ENCODE measurements around the gene VPS35.

Gene VPS35

GRCh38 chr16:46719528-46719927 is 30.6 kb upstream of the VPS35 start:
- no peaks in the 10 kb centered on the region for H3K4me1 ChIP-seq (ENCODE audit: control insufficient read depth, insufficient read depth, low read length)
- H3K36me3 ChIP-seq (ENCODE audit: control insufficient read depth in 2 of 2, insufficient read depth in 1 of 2, low read length in 2 of 2), result no peaks in the 10 kb centered on the region
- no peak overlapping the region for H3K27ac ChIP-seq (ENCODE audit: extremely low read depth, low read depth, low read length)
- TF ChIP-seq ZBTB8A (tag by site-specific recombination; IDR thresholded peaks at IDR 0.05), result no peak
- TF ChIP-seq KLF16 (tag by site-specific recombination; IDR thresholded peaks at IDR 0.05), result no peak
- no peak for TF ChIP-seq ZFP69B (tag by site-specific recombination; IDR thresholded peaks at IDR 0.05)
- no peak for TF ChIP-seq ZNF366 (tag by site-specific recombination; conservative IDR thresholded peaks at IDR 0.05)
- TF ChIP-seq ZNF37A (tag by site-specific recombination; IDR thresholded peaks at IDR 0.05), result no peak
- no peak for TF ChIP-seq ZNF561 (tag by site-specific recombination; IDR thresholded peaks at IDR 0.05; ENCODE audit: borderline replicate concordance)
- TF ChIP-seq ZNF645 (tag by site-specific recombination; IDR thresholded peaks at IDR 0.05), result no peak
- no peak for TF ChIP-seq ATF2 (tag by site-specific recombination; IDR thresholded peaks at IDR 0.05; ENCODE audit: low read depth)
- TF ChIP-seq REST (tag by site-specific recombination; IDR thresholded peaks at IDR 0.05), result no peak
- no peak for TF ChIP-seq RBAK (tag by site-specific recombination; IDR thresholded peaks at IDR 0.05)
- TF ChIP-seq ZNF211 (tag by site-specific recombination; IDR thresholded peaks at IDR 0.05; ENCODE audit: low read depth), result no peak
- no peak for TF ChIP-seq ZNF707 (tag by site-specific recombination; IDR thresholded peaks at IDR 0.05)
- no peak for TF ChIP-seq ZBTB21 (tag by site-specific recombination; IDR thresholded peaks at IDR 0.05)
- TF ChIP-seq ZNF391 (tag by site-specific recombination; IDR thresholded peaks at IDR 0.05; ENCODE audit: borderline replicate concordance, low read depth), result no peak
- POLR2A ChIA-PET, result no interaction called here
- no peak overlapping the region for H3K4me3 ChIP-seq (ENCODE audit: low read depth, low read length)
- CTCF ChIA-PET, result no interaction called here
- no peaks in the 10 kb centered on the region for H3K9me3 ChIP-seq (ENCODE audit: control insufficient read depth, insufficient read depth, low read depth, low read length)

GRCh38 chr16:46718214-46718613 is 29.2 kb upstream of the VPS35 start:
- ChIA-PET POLR2A (no interaction called here), CTCF (no interaction called here)
- Histone ChIP-seq H3K27ac (ENCODE audit: extremely low read depth, low read depth, low read length) (no peak overlapping the region), H3K9me3 (ENCODE audit: control insufficient read depth, insufficient read depth, low read depth, low read length) (no peaks in the 10 kb centered on the region), H3K36me3 (ENCODE audit: control insufficient read depth in 2 of 2, insufficient read depth in 1 of 2, low read length in 2 of 2) (no peaks in the 10 kb centered on the region), H3K4me1 (ENCODE audit: control insufficient read depth, insufficient read depth, low read length) (no peaks in the 10 kb centered on the region), H3K4me3 (ENCODE audit: low read depth, low read length) (no peak overlapping the region)
- no peak for TF ChIP-seq GLIS1 (tag by site-specific recombination; IDR thresholded peaks at IDR 0.05)
- TF ChIP-seq ZSCAN16 (tag by site-specific recombination; IDR thresholded peaks at IDR 0.05), result no peak
- no peak for TF ChIP-seq HOXD13 (CRISPR knock-in tag; IDR thresholded peaks at IDR 0.05; ENCODE audit: borderline replicate concordance)
- no peak for TF ChIP-seq ZNF449 (tag by site-specific recombination; IDR thresholded peaks at IDR 0.05)
- TF ChIP-seq ZNF155 (tag by site-specific recombination; IDR thresholded peaks at IDR 0.05), result no peak
- TF ChIP-seq ZNF513 (tag by site-specific recombination; IDR thresholded peaks at IDR 0.05), result no peak
- no peak for TF ChIP-seq ZNF23 (tag by site-specific recombination; IDR thresholded peaks at IDR 0.05; ENCODE audit: borderline replicate concordance)
- TF ChIP-seq ZXDB (tag by site-specific recombination; IDR thresholded peaks at IDR 0.05), result no peak
- no peak for TF ChIP-seq INSM2 (tag by site-specific recombination; IDR thresholded peaks at IDR 0.05)
- TF ChIP-seq ZNF549 (tag by site-specific recombination; IDR thresholded peaks at IDR 0.05), result no peak
